ENCODE results near the gene SERTAD1.

GRCh38 chr19:40422748-40423566, 2.8 kb downstream of the SERTAD1 start:
- TF ChIP-seq CTCF (IDR thresholded peaks at IDR 0.05; ENCODE audit: insufficient read depth, low read depth, low read length) (no peak), EZH2 (IDR thresholded peaks at IDR 0.05; ENCODE audit: insufficient read depth, low read length) (no peak)

Measured in astrocyte (in vitro differentiated cells and primary cell).